H1 (cell line): ENCODE results near the gene PIGU. TPM values are rescaled to one million over a fixed set of nuclear protein-coding genes. Genes with fewer than 3 reads are reported as not detected.

Experiments
- ASH2L ChIP-seq: fragments of 200-600, 300-600 bp; sonication (generic); IDR thresholded peaks from one replicate; pipeline ENCODE4 v1.7.1; 2017; ENCODE audit warnings: low read length
- EGR1 ChIP-seq: IDR thresholded peaks from 2 replicates; pipeline ENCODE4 v1.6.1; 2011; ENCODE audit warnings: low read depth, low read length, borderline replicate concordance
- KDM1A ChIP-seq: fragments of 200-600, 300-600 bp; sonication (generic); IDR thresholded peaks from 2 replicates; pipeline ENCODE4 v1.7.1; 2016; ENCODE audit warnings: mild to moderate bottlenecking, low read length, borderline replicate concordance
- YY1 ChIP-seq: IDR thresholded peaks from 2 replicates; pipeline ENCODE4 v1.6.1; 2011; ENCODE audit warnings: low read depth, mild to moderate bottlenecking, low read length
- polyA plus RNA-seq, 7 experiments: library from polyadenylated mRNA; depleted of rRNA in 3 of 7; stranded (reverse) in 5 of 7; unstranded in 2 of 7; fragments of >200 nt in 5 of 7; fragments of 200-250 nt in 2 of 7; gene quantifications; 1 replicate in 5 of 7; 2 replicates in 1 of 7; 4 replicates in 1 of 7; pipeline versions ENCODE4 v1.2.1 to v1.2.3, GENCODE V29; 2011 to 2013; ENCODE audit warnings: missing spikeins in 2 of 7, mixed read lengths in 2 of 7
- total RNA-seq: library from RNA; stranded (reverse); fragmentation: NEBNext Ultra II Directional; extraction: Animal tissue kit (Norgen Biotek cat#: 25700); gene quantifications from 2 replicates; pipeline ENCODE4 v1.2.1, GENCODE V29; 2021

Gene PIGU
- total and polyA plus RNA-seq, 2 of the 8 experiments (the other 6 are each of a cell fraction or from before 2014, with no cell fraction given), result 28.3 to 117 TPM

DNA sequence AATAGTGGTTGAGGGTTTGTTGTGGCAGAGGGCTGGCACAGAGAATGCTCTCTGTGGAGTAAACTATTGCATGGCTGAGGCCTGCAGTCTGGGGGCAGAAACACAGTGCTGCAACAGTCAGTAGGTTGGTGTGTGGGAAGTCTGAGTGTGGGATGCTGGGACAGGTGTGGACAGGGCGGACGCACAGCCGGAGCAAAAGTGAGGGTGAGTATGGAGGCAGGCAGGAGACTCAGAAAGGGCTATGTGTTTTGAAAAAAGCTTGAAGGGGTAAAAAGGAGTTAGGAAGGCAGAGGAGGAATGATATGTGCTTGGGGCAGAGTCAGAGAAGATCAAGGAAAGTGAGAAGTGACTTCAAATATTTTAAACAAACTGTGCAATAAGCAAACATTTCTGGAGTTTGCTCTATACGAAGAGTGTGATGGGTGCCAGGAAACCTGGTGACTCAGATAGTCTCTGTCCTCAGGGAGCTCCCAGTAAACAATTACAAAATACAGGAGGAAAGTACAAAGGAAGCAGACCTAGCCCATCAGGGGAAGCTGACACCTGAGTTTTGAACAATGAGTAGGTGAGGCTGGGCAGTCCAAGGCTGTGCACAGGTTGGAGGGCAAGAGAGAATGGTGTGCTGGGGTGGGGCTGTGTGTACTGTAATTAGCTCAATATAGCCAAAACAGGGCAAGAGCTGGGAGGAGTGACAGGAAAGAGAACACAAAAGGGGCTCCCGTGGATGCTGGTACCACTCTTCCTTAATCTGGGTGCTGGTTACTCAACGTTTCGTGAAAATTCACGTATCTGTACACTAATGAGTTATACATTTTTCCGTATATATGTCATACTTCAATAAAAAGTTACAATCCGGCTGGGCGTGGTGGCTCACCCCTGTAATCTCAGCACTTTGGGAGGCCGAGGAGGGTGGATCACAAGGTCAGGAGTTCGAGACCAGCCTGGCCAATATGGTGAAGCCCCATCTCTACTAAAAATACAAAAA lies 55.2 kb downstream of the PIGU start (continued):
- TF ChIP-seq EGR1 (no peak), KDM1A (no peak), YY1 (no peak), ASH2L (no peak)
